Stimulated activated CD8-positive, alpha-beta memory T cell treated with anti-CD3 and anti-CD28 coated beads, Interleukin-4, amount 100 ng/mL, for 48 hours (primary cell): ENCODE results near the gene RDH13.
"Not testable (repeated sequence)": the region's sequence is repeated elsewhere in the genome, so short reads cannot be mapped to it uniquely, and the experiment has no call there.

Experiments
- DNase-seq: peaks from one replicate; pipeline ENCODE4 v3.0.0-alpha.2; 2020

RDH13 gene

DNA sequence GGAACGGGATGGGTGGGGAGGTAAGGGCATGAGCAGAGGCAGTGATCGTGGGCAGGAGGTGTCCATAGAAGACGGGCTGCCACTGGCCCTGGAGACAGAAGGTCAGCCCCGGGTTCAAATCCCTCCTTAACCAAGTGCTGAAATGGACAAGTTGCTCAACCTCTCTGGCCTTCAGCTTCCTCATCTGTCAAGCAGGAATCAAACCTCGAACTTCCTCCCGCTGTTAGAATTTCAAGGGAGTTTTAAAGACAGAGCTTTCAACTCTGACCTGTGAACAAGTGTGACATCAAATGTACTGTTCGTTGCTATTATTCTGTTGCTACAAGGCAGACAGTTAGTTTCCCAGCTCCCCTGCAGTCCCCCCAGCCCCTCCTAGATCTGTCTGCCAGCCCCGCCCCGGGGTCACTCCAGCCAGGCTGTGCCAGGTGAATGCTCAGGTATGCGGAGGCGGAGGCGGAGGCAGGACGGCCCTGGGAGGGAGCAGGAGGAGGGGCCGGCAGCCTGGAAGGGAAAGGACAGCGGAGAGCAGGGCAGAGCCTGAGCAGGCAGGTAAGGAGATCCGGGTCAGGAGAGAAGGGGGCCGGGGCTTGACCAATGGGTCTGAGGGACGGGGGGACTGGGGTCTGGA, 12.5 kb upstream of the RDH13 start, which contains the start of gene EPS8L1:
EPS8L1 (plus strand) TSS at position 499 of the 628 bp plus-strand sequence. CDS start 576 bp downstream, outside the sequence.
- no peak for DNase-seq

DNA sequence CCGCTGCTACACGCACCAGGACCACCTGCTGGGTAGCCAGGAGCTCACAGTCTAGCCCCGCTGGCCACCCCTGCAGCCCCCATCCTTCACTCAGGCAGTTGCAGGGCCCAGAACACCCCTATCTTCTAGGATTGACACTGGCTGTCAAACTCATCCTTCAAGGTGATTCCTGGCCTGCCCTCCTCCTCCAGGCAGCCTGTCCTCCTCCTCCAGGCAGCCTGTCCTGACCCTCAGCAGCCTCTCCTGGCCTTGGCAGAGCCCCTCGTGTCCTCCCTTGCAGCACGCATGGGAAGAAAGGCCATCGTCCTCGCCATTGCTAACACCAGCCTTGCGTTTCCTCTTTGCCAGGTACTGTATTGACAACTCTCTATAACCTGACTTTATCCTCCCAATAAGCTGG, 9.0 kb upstream of the RDH13 start:
- no peak for DNase-seq

DNA sequence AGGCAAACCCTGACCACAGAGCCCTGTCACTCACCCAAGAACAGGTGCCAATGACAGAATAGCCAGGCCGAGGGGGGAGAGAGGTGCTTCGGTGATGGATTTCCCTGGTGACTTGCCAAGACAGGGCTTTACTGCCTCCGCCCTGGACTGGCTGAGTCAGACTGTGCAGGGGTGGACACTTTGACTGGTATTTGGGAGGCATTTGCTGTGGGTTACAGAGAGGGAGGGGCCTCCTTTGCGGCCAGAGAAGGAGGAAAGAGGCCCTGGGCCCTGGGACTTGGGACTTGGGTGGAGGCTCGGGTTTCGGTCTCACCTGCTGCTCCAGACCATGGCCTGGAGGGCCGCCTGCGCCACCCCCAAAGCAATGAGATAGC, 8.2 kb upstream of the RDH13 start:
- DNase-seq = no peak

DNA sequence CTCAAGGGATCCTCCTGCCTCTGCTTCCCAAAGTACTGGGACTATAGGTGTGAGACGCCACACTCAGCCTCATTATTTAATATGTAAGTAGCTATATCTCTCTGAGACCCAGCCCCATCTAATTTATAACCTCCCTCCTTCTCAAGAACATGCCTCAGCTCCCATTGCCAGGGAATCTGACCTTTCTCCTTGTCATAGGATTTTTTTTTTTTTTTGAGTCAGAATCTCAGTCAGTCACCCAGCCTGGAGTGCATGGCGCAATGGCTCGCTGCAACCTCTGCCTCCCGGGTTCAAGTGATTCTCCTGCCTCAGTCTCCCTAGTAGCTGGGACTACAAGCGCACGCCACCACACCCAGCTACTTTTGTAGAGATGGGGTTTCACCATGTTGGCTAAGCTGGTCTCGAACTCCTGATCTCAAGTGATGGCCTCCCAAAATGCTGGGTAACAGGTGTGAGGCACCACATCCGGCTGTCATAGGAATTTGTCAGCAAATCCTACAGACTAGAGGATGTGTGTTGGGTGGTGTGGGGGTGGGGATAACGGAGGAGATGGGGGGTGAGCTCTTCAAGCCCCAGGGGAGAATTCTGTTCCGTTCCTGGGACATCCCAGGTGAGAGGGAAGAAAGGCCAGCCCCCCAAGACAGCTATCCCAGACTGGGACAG, 7.6 kb upstream of the RDH13 start:
- DNase-seq = no peak

DNA sequence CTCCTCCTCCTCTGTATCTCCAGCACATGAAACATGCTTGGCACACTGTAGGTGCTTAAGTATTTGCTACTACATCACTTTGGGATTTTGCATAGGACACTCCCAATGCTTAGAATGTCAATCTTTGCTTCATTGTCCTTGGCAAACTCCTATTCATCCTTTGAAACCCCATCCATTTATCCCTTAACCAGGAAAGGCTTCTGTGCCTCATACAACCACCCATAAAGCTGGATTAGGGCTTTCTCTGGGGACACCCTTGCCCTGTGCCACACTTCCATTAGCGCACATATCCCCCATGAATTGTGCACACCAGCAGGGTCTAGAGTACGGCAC, 6.9 kb upstream of the RDH13 start:
- no peak for DNase-seq

GRCh38 chr19:55068950-55069864, 6.3 kb upstream of the RDH13 start:
- DNase-seq = no peak

GRCh38 chr19:55067869-55068268, 4.9 kb upstream of the RDH13 start:
- DNase-seq = no peak

DNA sequence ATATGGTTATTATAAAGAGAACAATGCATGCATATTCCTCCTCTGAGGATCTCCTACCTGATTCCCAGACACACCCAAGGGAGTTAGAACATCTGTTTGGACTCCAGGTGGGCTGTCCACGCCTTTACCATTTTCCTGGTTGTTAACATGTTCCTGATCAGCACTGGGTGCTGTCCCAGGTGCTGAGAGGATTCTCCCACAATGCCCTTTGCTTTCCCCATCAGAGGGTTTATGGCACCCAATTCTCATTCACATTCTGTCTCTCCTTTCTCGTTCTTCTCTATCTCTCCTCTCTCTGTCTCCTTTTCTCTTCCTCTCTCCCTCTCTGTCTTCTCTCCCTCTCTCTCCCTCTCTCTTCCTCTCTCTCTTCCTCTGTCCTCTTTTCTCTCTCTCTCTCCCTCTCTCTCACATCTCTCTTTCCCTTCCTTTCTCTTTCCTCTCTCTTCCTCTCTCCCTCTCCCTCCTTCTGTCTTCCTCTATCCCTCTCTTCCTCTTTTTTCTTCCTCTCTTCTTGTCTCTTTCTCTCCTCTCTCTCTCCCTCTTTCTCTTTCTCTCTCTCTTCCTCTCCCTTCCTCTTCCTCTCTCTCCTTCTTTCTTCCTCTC, 3.3 kb upstream of the RDH13 start:
- DNase-seq = no peak

- DNase-seq = not testable (repeated sequence)
Observed at GRCh38 chr19:55065516-55065915, 2.6 kb upstream of the RDH13 start.

- no peak for DNase-seq
Observed at GRCh38 chr19:55063492-55063843, 520 bp upstream of the RDH13 start.

- DNase-seq = not testable (repeated sequence)
Observed at GRCh38 chr19:55060287-55060686, 2.7 kb downstream of the RDH13 start.

DNA sequence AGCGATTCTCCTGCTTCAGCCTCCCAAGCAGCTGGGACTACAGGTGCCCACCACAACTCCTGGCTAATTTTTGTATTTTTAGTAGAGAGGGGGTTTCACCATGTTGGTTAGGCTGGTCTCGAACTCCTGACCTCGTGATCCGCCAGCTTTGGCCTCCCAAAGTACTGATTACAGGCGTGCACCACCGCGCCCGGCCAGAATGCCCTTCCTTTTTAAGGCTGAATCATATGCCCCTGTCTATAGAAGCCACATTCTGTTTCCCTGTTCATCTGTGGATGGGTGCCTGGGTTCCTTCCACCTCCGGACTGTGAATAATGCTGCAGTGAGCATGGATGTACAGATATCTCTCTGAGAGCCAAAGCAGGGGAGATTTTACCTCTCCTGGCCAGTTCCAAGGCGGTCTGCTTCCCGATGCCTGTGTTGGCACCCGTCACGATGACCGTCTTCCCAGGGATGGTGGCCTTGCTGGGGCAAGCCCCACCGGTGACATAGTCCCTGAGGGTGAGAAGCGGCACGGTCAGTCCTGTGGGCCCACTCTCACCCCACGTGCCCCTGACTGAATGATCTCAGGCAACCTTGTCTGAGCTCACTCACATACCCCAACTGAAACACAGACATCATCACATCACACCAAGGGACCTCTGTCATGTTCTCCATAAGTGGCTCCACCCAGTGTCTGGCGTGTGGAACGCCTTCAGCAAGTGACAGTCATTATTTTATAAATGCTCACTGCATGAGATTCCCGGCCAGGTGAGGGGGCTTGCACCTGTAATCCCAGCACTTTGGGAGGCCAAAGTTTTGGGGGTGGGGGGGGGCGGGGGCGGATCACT, 4.0 kb downstream of the RDH13 start:
- no peak for DNase-seq

DNA sequence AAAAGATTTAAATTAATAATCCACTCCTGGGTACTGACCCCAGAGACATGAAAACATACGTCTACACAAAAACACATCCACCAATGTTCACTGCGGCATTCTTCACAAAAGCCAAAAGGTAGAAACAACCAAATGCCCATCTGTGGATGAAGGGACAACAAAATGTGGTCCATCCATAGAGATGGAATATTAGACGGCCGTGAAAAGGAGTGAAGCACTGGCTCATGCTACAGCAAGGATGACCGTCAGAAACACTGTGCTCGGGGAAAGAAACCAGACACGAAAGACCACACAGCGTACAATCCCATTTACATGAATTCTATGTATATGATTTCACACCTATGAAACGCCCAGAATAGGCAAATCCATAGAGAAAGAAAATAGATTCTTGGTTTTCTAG, 6.1 kb downstream of the RDH13 start:
- DNase-seq = no peak

DNA sequence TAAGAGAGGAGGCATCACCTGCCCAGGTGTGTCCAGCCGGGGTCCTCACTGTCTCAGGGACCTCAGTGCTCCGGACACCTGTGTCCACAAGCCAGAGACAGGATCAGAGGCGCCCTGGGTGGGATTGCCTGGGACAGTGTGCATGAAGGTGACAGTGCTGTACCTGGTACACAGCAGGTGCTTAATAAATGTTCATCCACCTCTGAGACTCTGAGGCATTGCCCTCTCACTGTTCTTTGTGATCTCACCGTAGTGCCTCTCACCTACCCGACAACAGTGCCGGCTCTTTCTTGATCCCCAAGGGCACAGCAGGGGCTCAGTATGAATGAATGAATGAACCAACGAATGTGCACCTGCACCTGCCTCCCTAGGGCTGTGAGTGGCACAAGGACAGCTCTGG, 9.2 kb downstream of the RDH13 start:
- DNase-seq = no peak

GRCh38 chr19:55050749-55051532, 12.0 kb downstream of the RDH13 start:
- no peak for DNase-seq

DNA sequence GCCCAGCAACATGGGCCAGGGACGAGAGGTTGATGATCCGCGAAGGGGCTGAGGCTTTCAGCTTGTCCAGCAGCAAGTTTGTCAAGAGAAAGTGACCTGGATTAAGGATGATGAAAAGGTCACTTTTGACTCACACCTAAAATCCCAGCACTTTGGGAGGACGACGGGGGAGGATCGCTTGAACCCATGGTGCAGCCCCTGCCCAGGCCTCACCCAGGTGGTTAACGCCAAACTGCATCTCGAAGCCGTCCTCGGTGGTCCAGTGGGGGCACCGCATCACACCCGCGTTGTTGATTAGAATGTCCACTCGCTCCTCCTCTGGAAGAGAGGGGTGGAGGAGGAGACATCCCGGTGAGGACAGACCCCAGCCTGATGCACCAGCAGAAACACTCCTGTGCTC, 14.5 kb downstream of the RDH13 start:
- DNase-seq = no peak

DNA sequence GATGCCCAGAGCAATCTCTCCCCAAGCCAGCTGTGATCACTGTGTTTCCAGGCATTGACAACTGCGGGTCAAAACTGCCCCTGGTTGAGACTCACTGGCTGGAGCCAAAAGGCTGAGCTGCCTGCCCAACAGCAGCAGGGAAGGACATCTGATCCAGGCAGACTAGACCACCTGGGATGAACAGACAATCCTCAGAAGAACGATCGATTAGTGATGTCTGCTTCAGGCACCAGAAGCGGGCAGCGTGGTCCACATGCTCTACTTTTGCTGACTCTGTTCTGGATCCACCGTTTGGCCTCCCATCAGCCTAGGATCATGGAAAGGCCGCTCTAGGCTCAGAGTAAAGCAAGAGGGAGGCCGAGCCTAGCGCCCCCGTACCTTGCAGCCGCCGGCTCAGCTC, 15.0 kb downstream of the RDH13 start:
- DNase-seq = no peak

DNA sequence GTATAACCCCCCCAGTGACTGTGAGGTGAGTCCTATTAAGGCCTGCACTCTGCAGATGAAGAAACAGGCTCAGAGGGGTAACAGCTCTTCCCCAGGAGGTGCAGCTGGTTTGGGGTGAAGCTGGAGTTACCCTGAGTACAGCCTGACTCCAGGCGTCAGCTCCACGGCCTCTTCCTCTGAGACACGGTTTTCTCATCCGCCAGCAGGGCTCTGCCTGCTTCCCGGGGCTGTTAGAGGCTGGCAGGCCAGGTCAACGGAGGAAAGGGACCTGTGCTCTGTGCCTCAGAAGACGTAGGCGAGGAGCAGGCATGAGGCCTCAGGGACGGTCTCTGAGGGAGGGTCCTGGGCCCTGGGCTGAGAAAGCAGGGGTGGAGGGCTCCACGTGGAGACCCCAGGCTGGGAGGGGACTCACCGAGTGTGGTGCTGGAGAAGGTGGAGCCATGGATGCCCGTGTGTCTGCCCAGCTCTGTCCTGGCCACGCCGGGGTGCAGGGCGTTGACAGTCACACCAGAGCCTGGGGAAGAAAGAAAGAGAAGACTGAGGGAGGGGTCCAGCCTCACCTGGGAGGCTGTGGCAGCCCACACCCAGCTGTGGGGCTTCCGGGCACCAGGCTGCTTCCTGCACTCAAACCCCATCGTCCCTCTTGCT, 15.8 kb downstream of the RDH13 start:
- no peak for DNase-seq

DNA sequence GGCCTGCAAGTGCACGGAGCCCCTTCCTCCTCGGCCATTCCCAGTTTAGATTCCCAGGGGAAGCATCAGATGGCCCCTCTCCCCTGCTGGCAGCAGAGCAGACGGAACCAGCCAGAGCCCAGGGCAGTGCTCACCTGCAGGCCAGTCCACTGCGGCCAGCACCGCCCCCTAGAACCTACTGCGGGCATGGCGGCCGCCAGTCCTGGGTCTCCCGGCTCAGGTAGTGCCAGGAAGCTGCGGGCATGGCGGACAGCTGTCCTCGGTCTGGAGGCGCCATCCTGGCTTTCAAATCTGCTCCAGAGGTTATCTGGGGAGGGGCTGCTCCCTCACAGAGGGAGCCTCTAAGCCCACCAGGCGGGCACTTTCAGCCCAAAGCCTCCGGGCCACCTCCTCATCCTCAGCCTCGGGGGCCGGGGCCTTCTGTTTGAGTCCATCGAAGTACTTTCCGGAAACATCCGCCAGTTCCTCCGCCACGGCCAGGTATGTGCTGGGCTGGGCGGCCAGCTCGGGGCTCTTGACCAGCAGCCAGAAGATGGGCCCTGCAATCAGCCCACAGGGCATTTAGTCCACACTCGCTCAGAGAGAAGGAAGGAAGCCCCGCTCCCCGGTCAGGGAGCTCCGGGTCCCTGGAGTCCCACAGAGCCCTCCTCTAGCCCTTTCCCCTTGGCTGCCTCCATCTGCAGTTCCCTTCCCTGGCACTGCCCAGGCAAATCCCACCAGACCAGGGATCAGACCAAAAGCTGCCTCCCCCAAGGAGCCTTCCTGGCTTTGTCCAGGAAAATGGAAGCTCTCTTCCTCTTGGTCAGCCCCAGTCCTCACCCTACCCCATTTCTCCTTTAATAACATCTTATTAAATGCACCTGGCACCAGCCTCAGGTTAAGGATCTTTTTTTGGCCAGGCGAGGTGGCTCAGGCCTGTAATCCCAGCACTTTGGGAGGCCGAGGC, 17.9 kb downstream of the RDH13 start:
- DNase-seq = no peak

DNA sequence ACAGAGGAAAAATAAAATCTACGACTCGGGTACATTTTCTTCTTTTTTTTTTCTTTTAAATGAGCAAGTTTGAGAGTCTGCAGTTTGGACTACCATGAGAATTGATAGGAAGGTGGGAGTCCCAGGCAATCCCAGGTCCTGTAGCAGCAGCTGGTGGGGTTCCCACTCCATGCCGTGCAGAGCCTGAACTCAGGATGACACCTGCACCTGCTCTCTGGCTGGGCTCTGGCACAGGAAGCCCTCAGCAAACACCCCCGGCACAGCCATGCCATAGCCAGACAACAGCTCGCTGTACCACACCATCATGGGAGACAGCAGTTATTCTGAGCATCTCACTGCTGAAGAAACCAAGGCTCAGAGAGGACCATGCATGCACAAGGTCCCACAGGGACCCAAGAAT, 18.7 kb downstream of the RDH13 start:
- DNase-seq = no peak
